ENCODE results near the gene RAB4B.

DNA sequence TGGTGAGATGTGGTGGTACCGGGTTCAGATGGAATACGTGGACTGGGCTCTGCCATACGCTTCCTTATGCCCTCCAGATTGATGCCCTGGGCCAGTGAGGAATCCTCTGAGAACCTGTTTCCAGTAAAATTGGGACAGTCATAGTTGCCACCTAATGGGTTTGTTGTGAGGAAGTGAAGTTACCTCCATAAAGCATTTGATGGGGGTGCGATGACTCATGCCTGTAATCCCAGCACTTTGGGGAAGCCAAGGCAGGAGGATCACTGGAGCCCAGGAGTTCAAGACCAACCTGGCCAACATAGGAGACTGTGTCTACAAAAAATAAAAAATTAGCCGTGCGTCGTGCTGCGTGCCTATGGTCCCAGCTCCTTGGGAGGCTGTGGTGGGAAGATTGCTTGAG lies 22.3 kb upstream of the RAB4B start:
- TF ChIP-seq, protein P1, sequence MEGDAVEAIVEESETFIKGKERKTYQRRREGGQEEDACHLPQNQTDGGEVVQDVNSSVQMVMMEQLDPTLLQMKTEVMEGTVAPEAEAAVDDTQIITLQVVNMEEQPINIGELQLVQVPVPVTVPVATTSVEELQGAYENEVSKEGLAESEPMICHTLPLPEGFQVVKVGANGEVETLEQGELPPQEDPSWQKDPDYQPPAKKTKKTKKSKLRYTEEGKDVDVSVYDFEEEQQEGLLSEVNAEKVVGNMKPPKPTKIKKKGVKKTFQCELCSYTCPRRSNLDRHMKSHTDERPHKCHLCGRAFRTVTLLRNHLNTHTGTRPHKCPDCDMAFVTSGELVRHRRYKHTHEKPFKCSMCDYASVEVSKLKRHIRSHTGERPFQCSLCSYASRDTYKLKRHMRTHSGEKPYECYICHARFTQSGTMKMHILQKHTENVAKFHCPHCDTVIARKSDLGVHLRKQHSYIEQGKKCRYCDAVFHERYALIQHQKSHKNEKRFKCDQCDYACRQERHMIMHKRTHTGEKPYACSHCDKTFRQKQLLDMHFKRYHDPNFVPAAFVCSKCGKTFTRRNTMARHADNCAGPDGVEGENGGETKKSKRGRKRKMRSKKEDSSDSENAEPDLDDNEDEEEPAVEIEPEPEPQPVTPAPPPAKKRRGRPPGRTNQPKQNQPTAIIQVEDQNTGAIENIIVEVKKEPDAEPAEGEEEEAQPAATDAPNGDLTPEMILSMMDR (conservative IDR thresholded peaks at IDR 0.05; ENCODE audit: low read depth, low read length): no peak
- no peak for TF ChIP-seq EZH2 (IDR thresholded peaks at IDR 0.05; ENCODE audit: borderline replicate concordance, low read depth, low read length, poor library complexity, severe bottlenecking)
